ENCODE data around the gene NAT8.

NAT8 gene

DNA sequence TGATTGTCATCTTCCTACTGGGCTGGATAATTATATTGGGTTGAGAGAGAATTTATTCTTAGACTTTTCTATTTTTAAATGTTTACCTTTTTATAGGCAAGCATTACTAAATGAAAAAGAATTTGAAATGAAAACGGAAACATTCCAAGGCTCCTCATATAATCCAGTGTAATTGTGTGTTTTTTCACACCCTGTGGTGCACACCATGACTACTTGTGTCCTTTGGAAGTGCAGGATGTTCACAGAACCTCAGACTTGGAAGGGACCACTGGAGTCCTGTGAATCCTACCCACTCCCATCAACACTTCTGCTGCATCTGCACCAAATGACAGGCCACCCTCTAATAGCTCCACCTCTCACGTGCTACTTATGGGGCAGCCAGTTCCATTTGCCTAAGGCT lies 48.0 kb downstream of the NAT8 start:
- Histone ChIP-seq H3K9me3 (ENCODE audit: insufficient read depth, low read depth, low read length) (no peaks in the 10 kb centered on the region), H3K4me3 (ENCODE audit: low read length) (no peak overlapping the region), H3K27me3 (ENCODE audit: insufficient read depth, low read length) (no peaks in the 10 kb centered on the region), H3K36me3 (ENCODE audit: insufficient read depth, low read depth, low read length) (no peaks in the 10 kb centered on the region), H3K27ac (ENCODE audit: low read length) (no peak overlapping the region), H3K4me1 (ENCODE audit: insufficient read depth, low read length) (no peaks in the 10 kb centered on the region), H3K9ac (ENCODE audit: low read depth, low read length) (no peak overlapping the region)

DNA sequence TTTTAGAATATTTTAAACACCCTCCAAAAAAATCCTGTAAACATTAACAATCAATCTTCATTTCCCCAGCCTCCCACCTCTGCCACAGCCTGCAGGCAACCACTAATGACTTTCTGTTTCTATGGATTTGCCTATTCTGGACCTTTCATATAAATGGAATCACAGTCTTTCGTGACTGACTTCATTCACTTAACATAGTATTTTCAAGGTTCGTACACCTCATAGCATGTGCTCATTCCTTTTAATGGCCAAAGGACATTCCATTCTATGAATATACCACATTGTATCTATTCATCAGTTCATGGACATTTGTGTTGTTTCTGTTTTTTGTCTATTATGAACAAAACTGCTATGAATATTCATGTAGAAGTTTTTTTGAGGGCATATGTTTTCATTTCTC lies 48.5 kb downstream of the NAT8 start:
- Histone ChIP-seq H3K4me3 (ENCODE audit: low read length) (no peak overlapping the region), H3K4me1 (ENCODE audit: insufficient read depth, low read length) (no peaks in the 10 kb centered on the region), H3K27ac (ENCODE audit: low read length) (no peak overlapping the region), H3K36me3 (ENCODE audit: insufficient read depth, low read depth, low read length) (no peaks in the 10 kb centered on the region), H3K27me3 (ENCODE audit: insufficient read depth, low read length) (no peaks in the 10 kb centered on the region), H3K9ac (ENCODE audit: low read depth, low read length) (no peak overlapping the region), H3K9me3 (ENCODE audit: insufficient read depth, low read depth, low read length) (no peaks in the 10 kb centered on the region)

Data from iPS-20b (cell line).